Suprapubic skin (tissue), 4 donors: Measurements from ENCODE around the gene CBX4.

Source experiments
- CTCF ChIP-seq, 2 donors: fragments of 200-600 bp in 1 of 2; fragments of 450-650 bp in 1 of 2; sonication (generic) in 1 of 2; IDR thresholded peaks; one replicate each; pipeline ENCODE4 v1.5.1; 2016 to 2019; ENCODE audit warnings: antibody characterized with exemption in 2 of 2, mild to moderate bottlenecking in 1 of 2, moderate library complexity in 1 of 2
- EP300 ChIP-seq: sonication (generic); formaldehyde crosslinking; IDR thresholded peaks from one replicate; pipeline ENCODE4 v1.6.1; 2017; ENCODE audit warnings: antibody characterized with exemption
- POLR2A ChIP-seq, 2 donors: fragments of 450-650 bp; IDR thresholded peaks; one replicate each; pipeline ENCODE4 v1.6.1; 2017; ENCODE audit warnings: antibody characterized with exemption in 2 of 2, mild to moderate bottlenecking in 2 of 2, moderate library complexity in 2 of 2
- POLR2AphosphoS5 ChIP-seq, 3 donors: sonication (generic); formaldehyde crosslinking; IDR thresholded peaks; one replicate each; pipeline ENCODE4 v1.6.1; 2017; ENCODE audit warnings: antibody characterized with exemption in 3 of 3

GRCh38 chr17:79812353-79813258 is 26.6 kb downstream of the CBX4 start:
- TF ChIP-seq CTCF (IDR thresholded peaks at IDR 0.05) (no peak), POLR2AphosphoS5 (IDR thresholded peaks at IDR 0.05) (no peak), POLR2A (IDR thresholded peaks at IDR 0.05) (no peak), EP300 (no peak)
